NCI-H2196 treated with DMSO at 0.1 percent for 48 hours (cell line): ENCODE results near the gene CACNA2D3.

Source experiments
- DNase-seq: peaks from one replicate; lab custom pipeline; 2025; ENCODE audit not compliant: unreplicated experiment; lab: John Stamatoyannopoulos, UW

The CACNA2D3 gene

GRCh38 chr3:54168451-54168850, 46.1 kb downstream of the CACNA2D3 start:
- no peak for DNase-seq

GRCh38 chr3:54169524-54169923, 47.2 kb downstream of the CACNA2D3 start:
- no peak for DNase-seq

- DNase-seq = no peak
These were observed 49.2 kb downstream of the CACNA2D3 start for GRCh38 chr3:54171509-54171908.

- DNase-seq = no peak
These were observed 49.6 kb downstream of the CACNA2D3 start for GRCh38 chr3:54171951-54172350.

- DNase-seq = no peak
These were observed 51.0 kb downstream of the CACNA2D3 start for GRCh38 chr3:54173371-54173770.

- no peak for DNase-seq
These were observed 53.8 kb downstream of the CACNA2D3 start for GRCh38 chr3:54176106-54176505.

GRCh38 chr3:54177816-54178215, 55.5 kb downstream of the CACNA2D3 start:
- DNase-seq = no peak

- DNase-seq = no peak
These were observed 56.0 kb downstream of the CACNA2D3 start for GRCh38 chr3:54178376-54178775.

- DNase-seq = no peak
These were observed 58.6 kb downstream of the CACNA2D3 start for GRCh38 chr3:54180921-54181320.

GRCh38 chr3:54182242-54182641, 59.9 kb downstream of the CACNA2D3 start:
- DNase-seq = no peak

GRCh38 chr3:54185740-54186139, 63.4 kb downstream of the CACNA2D3 start:
- DNase-seq = no peak

GRCh38 chr3:54188176-54188791, 65.9 kb downstream of the CACNA2D3 start:
- DNase-seq = no peak

GRCh38 chr3:54191220-54191619, 68.9 kb downstream of the CACNA2D3 start:
- DNase-seq = no peak

- DNase-seq = no peak
These were observed 69.7 kb downstream of the CACNA2D3 start for GRCh38 chr3:54192026-54192425.

- DNase-seq = no peak
These were observed 70.7 kb downstream of the CACNA2D3 start for GRCh38 chr3:54193093-54193492.

- DNase-seq = no peak
These were observed 74.1 kb downstream of the CACNA2D3 start for GRCh38 chr3:54196360-54196991.

GRCh38 chr3:54197509-54197908, 75.2 kb downstream of the CACNA2D3 start:
- no peak for DNase-seq

GRCh38 chr3:54198556-54198955, 76.2 kb downstream of the CACNA2D3 start:
- DNase-seq = no peak

GRCh38 chr3:54202054-54202453, 79.7 kb downstream of the CACNA2D3 start:
- no peak for DNase-seq

GRCh38 chr3:54202651-54203248, 80.4 kb downstream of the CACNA2D3 start:
- DNase-seq = no peak

- DNase-seq = no peak
These were observed 84.5 kb downstream of the CACNA2D3 start for GRCh38 chr3:54206874-54207273.

- DNase-seq = peak; percentile 7
These were observed 88.7 kb downstream of the CACNA2D3 start for GRCh38 chr3:54211097-54211496.

- no peak for DNase-seq
These were observed 90.4 kb downstream of the CACNA2D3 start for GRCh38 chr3:54212723-54213122.
